LNCaP clone FGC (cell line): ENCODE measurements around the gene ZKSCAN4.

ENCODE experiments used
- DNase-seq: peaks from one replicate; pipeline ENCODE4 v3.0.0-alpha.2; 2011; ENCODE audit warnings: low read depth
- H3K4me3 ChIP-seq: 2 replicates; pipeline ENCODE4 v1.5.1; 2011; ENCODE audit warnings: mild to moderate bottlenecking, low read depth, low read length, control low read depth
- TF ChIP-seq, protein P1 (sequence below): IDR thresholded peaks from 2 replicates; pipeline ENCODE4 v1.5.1; 2012; ENCODE audit warnings: mild to moderate bottlenecking; ENCODE audit not compliant: control insufficient read depth, insufficient read depth; ENCODE audit errors: extremely low read depth

Gene ZKSCAN4

DNA sequence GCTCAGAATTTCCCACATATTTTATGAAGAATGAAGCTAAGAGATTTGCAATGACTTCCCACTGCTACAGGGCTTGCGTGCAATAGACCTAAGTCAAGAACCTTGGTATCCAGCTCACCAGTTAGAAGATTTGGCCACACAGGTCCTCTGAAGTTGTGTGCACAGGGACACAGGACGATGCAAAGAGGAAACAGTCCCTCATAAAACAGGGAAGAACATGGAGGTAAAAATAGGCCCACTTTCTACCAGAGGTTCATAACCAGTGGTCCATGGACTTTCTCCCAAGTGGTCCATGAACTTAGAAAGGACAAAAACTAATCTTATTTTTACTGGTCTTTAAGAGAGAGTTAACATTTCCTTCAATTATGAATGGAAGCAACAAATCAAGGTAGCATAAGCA lies 1.3 kb downstream of the ZKSCAN4 start:
- TF ChIP-seq, protein P1, sequence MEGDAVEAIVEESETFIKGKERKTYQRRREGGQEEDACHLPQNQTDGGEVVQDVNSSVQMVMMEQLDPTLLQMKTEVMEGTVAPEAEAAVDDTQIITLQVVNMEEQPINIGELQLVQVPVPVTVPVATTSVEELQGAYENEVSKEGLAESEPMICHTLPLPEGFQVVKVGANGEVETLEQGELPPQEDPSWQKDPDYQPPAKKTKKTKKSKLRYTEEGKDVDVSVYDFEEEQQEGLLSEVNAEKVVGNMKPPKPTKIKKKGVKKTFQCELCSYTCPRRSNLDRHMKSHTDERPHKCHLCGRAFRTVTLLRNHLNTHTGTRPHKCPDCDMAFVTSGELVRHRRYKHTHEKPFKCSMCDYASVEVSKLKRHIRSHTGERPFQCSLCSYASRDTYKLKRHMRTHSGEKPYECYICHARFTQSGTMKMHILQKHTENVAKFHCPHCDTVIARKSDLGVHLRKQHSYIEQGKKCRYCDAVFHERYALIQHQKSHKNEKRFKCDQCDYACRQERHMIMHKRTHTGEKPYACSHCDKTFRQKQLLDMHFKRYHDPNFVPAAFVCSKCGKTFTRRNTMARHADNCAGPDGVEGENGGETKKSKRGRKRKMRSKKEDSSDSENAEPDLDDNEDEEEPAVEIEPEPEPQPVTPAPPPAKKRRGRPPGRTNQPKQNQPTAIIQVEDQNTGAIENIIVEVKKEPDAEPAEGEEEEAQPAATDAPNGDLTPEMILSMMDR = no peak
- DNase-seq = no peak
- H3K4me3 ChIP-seq = peak overlapping the region; percentile 89

DNA sequence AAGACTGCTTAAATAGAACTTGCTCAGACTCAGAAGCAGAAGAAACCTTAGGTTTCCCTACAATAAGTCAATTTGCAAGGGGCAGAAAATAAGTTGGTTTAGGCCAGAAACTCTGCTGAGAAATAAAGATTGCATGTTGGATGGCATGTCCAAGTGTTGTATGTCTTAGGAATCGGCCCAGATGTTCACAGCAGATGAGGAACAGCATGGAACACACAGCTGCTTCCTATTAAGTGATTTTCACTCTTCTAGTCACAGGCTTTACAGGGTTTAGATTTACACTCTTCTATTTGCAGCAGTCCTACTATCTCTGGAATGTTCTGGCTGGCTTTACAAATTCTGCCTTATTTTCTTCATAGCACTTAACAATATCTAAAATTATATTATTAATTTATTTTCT lies 3.2 kb downstream of the ZKSCAN4 start:
- no peak overlapping the region for H3K4me3 ChIP-seq
- DNase-seq = no peak
- TF ChIP-seq, protein P1 = no peak

DNA sequence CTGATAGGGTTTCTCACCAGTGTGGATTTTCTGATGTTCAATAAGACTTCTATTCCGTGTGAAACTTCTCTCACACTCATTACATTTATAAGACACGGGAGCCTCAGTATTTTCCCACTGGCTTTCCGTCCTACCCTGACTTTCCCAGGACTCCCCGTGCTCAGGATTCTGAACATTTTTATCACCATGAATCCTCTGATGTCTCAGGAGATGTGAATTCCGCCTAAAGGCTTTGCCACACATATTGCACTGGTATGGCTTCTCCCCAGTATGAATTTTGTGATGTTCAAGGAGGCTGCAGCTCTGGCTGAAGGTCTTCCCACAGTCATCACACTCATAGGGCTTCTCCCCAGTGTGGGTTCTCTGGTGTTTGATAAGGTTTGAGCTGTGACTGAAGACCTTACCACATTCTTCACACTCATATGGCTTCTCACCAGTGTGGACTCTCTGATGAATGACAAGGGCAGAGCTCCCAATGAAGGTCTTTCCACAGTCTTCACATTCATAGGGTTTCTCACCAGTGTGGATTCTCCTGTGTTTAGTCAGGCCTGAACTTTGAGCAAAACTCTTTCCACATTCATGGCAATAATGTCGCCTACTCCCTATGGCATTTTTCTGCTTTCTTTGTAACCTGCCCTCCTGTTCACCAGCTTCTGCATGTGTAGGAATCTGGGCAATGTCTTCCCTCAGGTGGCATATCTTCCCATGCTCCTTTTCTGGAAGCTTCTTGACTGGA lies 6.7 kb downstream of the ZKSCAN4 start:
- no peak for DNase-seq
- no peak overlapping the region for H3K4me3 ChIP-seq
- TF ChIP-seq, protein P1 = no peak

DNA sequence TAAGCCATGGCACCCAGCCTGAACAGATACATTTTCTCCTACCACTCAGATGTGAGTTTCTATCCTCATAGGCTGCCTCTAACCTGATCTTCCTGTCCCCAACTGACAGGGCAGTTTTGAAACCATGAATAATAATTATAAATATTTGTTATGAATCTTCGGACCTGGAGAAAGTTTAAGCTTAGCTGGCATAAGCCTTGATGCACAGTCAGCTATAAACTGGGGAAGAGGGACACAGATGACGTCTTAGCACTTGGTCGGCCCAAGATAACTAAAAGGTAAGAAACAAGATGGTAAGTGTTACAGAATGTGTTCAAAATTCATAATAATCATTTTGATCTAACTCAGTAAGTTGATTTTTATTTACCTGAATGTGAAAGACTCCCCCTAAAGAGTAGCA lies 8.1 kb downstream of the ZKSCAN4 start:
- no peak for DNase-seq
- no peak overlapping the region for H3K4me3 ChIP-seq
- TF ChIP-seq, protein P1 = no peak

DNA sequence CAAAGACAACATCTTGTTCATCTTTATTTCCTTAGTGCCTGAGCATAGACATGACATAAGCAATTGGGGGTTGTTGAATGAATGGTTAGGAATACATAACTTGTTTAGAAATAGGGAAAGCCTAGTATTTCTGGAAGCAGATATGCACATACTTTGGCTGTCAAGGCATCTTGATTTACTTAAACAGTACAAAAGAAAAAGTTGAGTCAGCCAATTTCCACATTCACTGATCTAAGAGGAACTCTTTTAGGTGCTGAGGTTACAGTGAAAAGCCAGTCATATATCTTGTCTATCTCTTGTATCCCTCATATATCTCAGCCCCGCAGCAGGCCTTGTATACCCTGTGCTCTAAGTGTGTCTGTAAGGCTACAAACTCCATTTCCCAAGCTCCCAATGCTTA lies 11.6 kb downstream of the ZKSCAN4 start:
- TF ChIP-seq, protein P1 = no peak
- DNase-seq = no peak
- H3K4me3 ChIP-seq = no peak overlapping the region

DNA sequence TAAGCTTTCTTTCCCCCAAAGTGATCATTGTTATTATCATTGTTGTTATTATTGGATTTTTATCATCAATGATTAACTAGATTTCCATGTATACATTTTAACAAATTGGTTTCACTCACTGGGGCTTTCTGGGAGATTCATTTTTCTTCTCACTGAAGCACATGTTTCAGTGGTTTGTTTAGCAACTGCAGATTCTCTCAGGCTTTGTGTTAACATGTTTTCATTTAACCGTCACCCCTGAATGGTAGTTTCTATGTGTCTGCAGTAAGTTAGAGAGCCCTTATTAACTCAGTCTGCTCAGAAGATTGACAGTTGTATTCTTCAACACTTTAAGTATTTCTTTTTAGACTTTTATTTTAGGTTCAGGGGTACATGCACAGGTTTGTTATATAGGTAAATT lies 12.4 kb downstream of the ZKSCAN4 start:
- DNase-seq = no peak
- TF ChIP-seq, protein P1 = no peak
- no peak overlapping the region for H3K4me3 ChIP-seq

DNA sequence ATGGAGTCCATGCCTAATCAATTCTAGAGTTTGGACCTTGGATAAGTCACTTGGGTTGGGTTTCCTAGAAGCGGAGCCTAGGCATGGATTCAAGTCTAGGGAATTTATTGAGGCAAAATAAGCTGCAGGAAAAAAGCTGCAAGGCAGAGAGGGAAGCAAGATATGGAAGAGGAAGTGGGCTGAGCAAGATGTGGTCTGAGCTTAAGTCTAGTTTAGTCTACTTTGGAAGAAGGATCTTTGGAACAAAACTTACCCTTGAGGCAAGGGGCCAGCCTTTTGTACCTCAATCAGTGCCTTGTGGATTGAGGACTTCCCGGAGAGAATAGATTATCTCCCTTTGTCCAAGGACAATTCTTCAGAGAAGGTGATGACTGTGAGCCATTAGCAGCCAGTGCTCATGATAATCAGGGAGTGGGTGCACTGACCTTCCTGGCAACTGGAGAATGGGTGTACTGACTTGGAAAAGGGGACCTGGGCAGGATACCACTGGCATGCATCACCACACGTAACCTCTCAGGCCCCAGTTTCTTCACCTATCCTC lies 16.1 kb downstream of the ZKSCAN4 start:
- TF ChIP-seq, protein P1 = no peak
- DNase-seq = no peak
- H3K4me3 ChIP-seq = no peak overlapping the region
